ENCODE data around the gene GATA5.

GATA5 gene

DNA sequence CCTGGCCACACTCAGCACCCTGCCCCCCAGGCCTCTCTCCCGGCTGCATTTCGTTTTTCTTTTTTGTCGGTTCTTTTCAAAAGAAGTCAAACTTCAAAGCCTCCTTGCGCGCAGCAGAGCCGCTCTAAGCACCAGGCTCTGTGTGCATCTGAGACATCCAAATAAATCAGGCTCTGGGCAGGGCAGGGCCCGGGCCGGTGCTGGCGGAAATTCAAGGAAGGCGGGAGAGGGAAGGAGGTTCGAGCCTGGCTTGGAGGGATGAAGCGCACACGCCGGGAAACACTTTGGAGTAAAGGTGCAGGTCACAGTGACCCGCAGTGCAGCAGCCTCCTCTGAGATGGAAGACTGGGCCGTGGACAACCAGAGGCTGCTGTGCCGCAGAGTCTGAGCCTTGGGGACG is 5.8 kb downstream of the GATA5 start:
- DNase-seq = no peak

DNA sequence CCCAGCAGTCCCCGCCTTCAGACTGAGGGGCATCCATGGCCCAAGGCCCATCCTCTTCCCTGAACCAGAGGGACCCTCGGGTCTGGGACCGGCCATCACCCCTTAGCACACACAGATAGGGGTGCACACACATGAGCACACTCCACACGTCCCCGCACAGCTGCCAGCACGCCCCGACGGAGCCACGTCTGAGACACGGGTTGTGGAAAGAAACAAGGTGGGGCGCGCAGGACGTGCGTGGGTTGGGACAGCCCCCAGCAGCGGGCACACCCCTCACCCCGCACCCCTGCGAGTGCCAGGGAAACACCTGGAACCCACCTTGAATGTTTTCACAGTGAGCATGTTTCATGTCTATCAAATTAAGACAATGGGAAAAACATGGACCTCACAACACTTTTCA is 6.4 kb downstream of the GATA5 start:
- no peak for DNase-seq

DNA sequence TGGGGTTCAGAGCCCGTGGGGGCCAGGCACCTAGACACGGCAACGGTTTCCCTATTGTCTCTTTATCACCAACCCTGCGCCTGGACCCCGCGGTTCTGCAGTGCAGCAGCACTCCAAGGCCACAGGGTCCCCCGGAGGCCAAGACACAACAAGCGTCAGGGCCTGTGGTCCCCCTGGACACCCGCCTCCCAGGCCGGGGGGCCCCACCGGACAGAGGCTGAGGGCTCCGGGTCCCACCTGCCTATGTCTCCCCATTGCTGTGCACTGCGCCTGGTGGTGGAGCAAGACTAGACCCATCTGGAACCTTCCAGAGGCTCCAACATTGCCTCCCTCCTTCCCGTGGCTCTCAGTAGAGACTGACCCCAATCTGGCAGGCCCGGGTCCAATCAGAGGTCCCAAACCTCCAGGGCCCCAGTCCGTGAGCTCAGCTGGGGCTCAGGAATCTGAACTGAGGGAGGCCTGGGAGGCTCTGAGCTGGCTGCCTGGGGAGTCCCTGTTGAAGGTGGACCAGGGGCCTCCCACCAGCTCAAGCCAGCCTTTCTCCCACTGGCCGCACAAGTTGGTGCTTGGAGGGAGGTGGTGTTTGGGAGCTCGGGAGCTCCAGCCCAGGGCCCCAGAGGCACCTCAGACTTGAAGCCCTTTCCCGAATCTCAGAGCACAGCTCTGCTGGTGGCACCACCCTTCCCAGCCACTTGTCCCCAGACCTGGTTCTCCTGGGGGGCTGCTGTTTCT is 8.8 kb downstream of the GATA5 start:
- DNase-seq = no peak

DNA sequence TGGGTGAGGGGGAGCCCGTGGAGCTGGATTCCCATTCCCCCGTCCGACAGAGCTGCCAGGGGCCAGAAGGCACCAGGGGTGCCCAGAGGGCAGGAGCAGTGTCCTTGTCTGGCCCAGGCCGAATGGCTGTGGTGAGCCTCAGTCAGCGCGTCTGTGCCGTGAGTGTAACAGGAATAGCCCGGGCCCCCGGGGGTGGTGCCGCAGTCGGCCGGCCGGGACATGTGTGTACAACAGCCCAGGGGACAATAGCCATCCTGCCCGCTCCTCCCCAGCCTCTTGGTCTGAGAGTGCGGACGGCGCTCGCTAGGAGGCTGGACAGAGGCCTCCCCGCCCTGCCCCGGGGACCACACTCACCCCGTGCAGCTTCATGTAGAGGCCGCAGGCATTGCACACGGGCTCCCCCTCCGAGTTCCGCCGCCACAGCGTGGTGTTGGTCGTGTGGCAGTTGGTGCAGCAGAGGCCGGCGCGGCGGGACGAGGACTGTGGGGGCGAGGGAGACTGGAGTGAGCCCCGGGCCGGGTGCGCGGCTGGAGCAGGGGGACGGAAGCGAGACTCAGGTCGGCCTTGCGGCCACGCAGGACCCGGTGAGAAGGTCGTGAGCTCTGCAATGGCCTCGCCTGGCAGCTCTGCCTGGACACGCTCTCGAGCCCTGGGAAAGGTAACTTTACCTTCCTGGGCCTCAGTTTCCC is 9.6 kb downstream of the GATA5 start:
- no peak for DNase-seq

DNA sequence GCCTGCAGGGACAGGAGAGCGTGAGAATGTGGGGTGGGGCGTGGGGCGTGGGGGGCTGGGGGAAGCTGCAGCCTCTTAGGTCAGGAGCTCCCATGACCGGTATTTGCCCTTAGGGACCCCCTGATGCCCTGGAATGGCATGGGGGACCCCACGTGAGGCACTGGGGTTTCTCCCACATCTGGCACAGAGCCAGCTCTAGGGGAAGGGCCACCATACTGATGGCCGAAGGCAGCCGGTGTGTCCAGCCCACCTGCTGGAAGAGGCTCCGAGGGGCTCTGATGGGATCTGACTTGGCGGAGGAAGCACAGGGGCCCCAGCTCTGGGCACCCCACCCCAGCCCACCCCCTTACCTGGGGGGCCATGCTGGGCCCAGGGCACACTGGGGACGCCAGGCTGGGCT is 10.8 kb downstream of the GATA5 start:
- no peak for DNase-seq

DNA sequence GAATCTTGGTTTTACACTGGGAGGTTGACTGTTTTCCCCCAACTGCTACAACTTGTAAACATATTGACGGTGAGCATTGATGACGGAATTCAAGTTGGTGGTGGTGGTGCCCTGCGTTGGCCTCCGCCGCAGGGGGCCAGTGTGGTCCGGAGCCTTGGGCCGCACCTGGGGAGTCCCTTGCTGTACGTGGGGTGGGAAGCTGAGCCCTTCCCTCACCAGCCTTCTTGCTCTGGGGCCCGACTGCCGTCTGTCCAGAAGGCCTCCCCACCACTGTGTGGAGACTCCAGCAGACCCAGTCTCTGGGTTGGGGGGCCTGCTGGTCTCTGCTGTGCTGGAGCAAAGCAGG is 11.4 kb downstream of the GATA5 start:
- DNase-seq = no peak

DNA sequence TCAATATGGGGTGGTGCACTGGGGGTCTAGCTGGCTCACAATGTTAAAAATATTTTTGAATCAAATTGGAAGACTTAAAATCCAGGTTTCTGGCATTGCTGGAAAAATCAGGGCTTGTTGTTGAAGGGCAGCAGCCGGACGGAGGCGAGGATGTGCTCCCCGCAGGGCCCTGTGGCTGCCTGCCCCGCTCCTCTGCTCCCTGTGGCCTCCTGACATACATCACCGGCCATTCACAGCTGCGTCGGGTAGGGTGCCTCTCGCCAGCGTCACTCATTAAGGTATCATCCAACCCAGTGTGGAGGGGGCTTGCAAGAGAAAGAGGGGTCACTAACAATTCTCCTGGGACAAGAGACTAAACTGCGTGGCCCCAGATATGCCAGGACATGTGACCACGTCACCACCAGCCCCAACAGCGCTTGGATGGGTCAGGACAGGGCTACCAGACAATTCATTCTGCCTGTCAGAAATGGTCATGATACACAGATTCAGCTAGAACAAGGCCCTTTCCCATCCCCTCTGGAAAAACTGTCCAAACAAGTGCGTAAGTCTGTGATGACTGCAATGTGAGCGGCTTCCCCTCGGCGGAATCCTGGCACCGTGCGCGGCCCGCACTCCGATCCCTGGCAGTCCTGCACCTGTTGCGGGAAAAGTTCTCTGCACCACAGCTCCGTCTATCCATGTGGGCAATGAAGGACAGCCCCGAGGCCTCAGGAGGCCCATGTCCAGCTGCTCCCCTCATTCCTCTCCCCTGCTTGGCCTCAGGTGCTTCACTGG is 12.0 kb downstream of the GATA5 start:
- DNase-seq = no peak

DNA sequence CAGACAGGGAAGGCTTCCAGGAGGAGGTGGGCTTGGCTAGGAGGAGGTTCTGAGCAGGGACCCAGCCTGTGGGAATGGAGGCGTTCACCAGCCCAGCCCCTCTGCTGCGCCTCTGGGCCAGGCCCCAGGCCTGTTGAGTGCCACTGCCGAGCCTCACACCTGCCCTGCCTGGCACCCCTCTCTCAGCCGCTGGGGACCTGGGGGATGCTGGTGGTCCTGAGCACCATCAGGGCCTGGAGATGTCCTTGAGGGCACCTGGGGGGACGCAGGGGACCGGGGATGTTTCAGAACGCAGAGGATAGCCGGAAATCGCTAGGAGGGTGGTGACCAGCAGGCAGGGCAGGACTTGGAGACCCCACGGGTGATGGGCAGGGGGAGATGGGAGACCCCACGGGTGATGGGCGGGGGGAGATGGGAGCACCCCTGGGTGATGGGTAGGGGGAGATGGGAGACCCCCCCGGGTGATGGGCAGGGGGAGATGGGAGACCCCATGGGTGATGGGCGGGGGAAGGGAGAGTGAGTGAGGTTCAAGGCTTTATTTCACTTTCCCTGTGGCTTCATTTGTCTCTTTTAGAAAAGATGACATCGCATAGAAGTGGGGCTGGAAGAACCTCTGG is 12.7 kb downstream of the GATA5 start:
- no peak for DNase-seq

DNA sequence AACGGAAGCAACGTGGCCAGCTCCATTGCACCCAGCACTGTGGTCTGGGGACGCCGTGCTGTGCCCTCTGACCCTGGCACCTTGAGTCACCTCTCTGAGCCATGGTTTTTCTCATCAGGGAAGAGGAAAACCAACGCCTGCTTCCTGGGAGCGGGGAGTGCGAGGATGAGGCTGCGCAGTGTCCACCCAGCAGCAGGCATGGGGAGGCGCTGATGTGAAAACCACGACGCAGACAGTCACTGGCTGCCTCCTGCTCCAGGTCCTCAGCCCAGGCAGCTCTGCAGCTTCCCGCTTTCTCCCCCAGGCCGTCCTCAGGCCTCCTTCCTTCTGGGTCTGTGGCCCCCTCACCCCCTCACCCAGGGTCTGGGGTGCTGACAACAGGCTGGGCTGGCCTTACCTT is 14.0 kb downstream of the GATA5 start:
- DNase-seq = no peak

DNA sequence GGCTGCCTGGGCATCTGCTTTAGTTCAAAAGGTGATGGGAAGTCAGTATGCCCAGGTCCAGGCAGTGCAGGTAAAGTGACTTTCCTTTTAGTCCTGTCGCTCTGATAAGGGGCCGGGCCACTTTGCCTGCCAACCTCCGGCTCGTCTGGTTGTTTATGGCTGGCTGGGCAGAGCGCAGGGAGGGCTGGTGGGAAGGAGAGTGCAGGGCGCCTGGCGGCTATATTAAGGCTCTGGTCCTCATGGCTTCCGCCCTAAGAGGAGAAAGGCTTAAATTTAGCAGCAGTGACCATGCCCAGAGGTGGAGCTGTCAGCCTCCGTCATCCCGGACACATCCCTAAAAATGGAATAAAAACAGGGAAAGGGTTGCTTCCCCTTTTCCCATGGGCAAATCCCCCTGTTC is 14.6 kb downstream of the GATA5 start:
- no peak for DNase-seq

DNA sequence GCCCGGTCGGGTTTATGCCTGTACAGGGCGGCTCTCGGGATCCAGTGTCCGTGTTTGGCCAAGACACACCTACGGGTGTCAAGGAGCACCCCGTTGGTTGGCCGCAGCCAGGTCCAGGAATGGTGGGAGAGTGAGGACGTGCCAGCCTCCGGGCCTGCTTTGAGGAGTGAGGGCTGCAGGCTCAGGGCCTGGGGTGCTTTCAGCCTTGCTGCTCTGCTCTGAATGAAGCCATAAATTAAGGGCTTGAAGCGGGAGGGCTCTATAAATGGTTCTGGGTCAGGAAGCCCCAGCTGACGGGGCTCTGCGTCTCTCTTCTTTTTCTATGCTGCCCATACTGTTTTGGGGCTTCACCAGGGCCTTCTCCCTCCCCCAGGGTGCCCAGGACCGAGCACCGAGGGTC is 15.1 kb downstream of the GATA5 start:
- DNase-seq = no peak

DNA sequence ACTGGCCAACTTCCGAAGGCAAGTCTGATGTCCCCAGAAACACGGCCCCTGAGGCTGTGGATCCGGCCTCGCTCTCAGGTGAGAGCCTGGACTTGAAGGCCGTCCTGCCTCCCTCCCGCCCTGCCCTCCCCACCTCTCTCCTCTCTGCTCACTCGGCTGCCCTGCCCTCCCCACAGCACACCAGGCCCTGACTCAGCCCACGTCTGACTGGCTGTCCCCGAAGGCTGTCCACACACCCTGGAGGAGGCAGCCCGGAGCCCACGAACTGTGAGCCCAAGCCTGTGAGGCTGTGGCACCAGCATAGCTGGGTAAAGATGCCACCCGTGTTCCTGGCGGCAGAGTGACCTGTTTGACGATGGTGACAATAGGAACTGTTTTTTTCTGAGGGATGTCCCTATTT is 16.3 kb downstream of the GATA5 start:
- DNase-seq = no peak

DNA sequence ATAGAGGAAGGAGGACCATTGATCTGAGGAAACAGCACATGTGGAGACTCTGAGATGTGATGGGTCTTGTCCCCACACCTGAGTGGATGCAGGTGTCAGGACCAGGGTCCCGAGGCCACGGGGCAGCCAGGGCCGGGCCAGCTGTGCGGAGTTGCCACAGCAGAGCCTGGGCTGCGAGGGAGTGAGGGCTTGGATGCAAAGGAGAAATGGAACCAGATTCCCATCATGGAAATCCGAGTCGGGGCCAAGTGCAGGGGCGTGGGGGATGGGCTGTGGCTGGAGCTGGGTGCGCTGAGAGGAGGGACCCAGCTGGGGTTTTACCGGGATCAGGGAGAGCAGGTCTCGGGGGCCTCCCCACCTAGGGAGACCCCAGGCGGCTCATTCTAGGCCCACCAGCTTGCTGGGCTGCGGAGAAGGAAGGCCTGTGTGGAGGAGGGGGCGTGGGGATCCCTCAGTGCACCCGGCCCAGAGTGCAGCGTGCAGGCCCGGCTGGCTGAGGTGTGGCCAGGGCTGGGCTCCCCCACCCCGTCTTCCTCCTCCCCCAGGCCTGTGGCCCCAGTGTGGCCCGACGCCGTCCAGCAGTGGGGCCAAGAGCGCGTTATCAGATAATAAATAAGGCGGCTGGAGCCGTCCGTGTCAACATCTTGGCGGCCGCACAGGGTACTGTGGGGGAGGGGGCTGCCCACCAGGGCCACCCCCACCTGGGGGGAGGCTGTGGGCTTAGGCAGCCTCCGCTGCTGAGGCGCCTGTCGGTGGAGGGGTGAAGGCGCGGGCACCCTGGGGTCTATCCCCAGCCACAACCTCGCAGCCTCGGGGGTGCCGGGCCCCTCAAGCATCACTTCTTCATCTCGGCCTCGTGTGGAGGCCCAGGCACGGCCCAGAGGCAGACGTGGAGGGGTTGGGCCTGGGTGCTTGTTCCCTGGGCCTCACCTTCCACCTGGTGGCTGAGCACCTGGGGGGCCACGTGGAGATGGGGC is 17.2 kb downstream of the GATA5 start:
- DNase-seq = no peak

DNA sequence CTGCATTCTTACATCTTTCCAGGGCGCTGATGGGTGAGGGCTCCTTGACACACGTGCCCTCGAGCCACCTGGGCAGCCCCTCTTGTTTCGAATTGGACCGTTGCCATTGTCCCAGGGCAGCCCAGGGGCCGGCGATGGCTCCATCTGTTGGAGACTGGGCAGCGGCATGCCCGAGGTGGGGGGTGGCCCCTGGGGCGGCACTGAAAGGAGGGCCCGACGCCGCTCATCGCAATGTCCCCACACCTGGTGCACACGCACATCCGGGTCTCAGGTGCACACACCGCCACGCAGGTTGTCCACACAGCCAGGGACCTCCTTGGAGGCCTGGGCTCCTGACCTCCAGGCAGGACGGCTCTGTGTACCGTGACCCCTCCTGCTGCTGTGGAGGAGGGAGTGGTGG is 18.0 kb downstream of the GATA5 start:
- DNase-seq = no peak

DNA sequence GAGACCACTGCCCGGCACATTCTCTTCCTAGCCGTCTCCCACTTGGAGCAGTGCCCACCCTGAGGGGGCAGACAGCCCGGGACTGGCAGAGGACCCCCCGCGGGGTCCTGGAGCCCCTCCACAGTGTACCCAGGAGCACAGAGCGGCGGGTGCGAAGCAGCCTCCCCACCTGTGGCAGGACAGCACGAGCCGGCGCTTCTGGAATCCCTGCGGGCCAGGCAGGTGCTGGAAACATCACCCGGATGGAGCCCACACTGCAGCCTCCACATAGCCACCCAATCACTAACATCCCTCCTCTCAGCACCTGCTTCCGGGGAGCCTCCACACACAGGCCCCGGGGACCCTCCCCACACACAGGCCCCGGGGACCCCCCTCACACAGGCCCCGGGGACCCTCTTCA is 18.7 kb downstream of the GATA5 start:
- no peak for DNase-seq

DNA sequence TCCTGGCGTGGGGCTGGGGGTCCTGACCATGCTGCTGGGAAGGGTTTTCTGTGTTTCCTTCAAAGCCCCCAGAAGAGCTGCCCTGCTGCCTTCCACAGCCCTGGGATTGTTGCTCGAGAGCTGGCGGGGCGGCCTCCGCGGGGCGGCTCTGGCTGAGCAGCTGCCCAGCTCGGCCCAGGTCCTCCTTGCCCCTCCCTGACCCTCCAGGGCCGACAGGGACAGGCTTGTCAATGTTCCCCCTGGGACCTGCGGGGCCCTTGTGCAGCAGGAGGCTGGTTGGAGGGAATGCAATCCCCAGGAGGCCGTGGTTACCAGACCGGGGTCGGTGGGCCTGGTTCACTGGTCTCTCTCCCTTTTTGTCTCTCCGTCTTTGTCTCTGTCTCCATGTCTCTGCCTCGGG is 19.9 kb downstream of the GATA5 start:
- DNase-seq = no peak

DNA sequence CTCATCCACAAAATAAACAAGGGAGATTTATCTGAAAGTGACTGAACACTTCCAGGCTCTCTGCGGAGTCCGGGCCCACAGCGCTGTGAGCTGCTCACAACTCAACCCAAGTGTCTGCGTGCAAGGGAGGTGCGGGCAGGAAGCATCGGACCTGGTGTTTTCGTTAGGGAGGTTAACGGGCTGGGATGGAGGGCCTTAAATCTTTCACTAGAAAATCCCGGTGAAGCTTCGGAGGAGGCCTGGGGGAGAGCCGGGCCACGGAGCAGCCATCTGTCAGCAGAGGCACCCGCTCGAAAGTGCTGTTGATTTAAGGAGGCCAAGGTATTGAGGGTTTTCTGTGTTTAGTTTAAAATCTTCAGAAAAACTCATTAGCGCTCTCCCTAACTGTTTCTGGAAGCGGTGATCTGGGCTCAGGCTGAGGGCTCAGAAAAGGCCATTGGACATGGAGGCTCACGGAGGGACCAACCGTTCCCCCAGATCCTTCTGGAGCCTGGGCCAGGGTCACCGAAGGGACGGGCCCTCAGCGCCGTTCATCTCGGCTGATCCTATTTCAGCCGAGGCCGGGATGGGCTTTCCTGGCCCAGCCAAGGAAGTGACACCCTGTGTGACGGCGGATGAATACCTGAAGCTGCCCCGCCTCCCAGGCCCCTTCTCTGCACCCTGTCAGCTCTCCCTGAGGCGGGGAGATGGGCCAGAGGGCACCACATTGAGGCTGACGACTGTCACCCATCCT is 20.7 kb downstream of the GATA5 start:
- no peak for DNase-seq

DNA sequence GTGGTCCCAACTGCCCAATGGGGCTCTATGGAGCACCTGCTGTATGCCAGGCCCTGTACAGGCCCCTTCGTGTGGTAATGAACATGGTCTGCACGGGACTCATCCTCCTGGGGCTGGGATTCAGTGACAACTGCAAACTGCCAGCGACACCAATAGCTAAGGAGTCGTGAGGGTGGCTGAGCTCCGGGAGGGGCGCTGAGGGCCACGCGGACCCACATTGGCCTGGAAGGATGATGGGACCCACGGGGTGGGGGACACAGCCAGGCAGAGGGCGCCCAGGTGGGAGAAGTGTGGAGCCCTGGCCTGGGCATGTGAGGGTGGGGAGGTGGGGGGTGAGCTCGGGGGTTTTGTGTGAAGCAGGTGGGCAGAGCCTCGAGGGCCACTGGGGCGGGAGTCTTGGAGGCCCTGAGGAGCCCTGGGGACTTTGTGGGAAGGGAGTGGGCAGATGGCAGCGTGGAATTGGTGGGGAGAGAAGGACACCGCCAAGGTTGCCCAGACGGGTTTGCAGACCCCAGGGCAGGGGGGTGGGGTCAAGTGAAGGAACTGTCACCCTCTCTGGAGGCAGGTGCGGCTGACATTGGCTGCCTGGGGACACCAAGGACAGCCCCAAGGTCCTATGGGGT is 22.5 kb downstream of the GATA5 start:
- DNase-seq = no peak

DNA sequence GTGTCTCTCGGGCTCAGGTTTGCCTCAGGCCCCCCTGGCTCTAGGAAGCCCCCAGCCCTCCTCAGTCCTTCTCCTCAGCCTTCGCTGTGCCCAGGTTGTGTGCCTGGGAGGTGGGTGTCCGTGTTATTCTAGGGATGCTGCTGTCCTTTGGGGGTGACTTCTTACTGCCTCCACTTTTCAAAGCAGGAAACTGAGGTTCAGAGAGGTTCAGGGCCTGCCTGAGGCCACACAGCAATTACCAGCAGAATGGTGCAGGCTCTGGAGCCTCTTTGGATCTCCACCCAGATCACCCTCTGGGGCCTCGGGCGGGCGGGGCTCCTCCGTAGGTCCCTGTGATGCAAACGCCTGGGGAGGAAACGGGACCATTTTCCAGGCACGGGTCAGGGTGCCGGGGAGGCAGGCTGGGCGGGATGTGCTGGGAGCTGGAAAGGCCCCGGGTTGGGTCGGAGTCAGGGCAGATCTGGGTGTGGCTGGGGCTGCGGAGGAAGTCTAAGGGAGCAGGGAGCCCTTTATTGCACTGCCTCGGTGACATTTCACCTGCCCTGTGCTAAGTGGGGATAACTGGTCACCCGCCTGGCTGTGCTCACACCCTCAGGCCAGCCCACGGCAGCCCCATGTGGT is 23.2 kb downstream of the GATA5 start:
- no peak for DNase-seq

DNA sequence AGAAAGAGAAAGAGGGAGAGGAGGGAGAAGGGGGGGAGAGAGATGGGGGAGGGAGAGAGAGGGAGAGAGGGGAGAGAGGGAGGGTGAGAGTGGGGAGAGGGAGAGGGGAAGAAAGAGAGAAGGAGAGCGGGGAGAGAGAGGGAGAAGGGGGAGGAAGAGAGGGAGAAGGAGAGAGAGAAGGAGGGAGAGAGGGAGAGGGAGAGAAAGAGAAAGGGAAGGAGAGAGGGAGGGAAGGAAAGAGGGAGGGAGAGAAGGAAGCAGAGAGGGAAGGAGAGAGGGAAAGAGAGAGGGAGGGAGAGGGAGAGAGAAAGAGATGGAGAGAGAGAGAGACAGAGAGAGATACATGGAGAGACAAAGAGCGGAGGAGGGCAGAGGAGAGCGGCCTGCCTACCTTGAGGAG is 23.8 kb downstream of the GATA5 start:
- no peak for DNase-seq

Data from kidney glomerular epithelial cell (primary cell).